ENCODE measurements around the gene TRAPPC10. TPM values are rescaled to one million over a fixed set of nuclear protein-coding genes. Genes with fewer than 3 reads are reported as not detected.

The TRAPPC10 gene
- total RNA-seq, 1 donor from 2014 or later: 67.3 TPM

DNA sequence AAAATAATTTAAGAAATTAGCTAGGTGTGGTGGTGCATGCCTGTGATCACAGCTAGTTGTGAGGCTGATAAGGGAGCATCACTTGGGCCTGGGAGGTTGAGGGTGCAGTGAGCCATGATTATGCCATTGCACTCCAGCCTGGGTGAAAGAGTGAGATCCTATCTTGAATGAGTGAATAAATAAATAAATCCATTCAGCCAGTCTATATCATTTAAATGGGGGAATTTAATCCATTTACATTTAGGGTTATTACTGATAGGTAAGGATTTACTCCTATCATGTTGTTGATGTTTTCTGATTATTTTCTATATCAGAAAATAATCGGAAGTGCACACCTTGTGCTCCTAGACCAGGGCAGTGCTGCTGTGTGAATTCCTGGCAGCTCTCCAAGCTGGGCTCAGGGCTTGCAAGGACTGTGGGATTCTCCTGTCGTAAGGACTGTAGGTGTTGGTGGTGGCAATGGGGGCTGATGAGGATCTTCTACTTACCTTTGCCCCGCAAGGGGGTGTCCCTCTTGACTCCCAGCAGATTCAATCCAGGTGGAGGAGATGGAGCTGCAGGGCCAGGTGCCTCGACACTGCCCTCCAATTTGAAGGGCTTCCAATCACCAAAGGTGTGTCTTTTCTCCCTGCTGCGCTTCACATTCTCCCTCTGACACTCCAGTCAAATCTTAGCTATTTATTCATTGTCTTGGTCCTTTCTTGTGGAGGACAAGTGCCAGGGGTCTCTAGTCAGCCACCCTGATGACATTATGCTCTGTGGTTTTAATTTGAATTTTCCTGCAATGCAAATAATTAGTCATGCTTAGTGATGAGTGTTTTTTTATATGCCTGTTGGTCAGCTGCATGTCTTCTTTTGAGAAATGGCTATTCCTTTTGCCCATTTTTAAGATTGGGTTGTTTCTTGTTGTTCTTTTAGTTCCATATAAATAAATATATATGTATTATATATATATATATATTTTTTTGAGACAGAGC lies 14.1 kb upstream of the TRAPPC10 start:
- Mint-ChIP-seq H3K4me1 (ENCODE audit: low read depth) (no peaks in the 10 kb centered on the region), H3K36me3 (ENCODE audit: low read depth) (no peaks in the 10 kb centered on the region), H3K9me3 (no peaks in the 10 kb centered on the region), H3K27me3 (ENCODE audit: low read depth) (peaks cover 8% of the 10 kb centered on the region), H3K4me3 (ENCODE audit: low read depth) (no peak overlapping the region), H3K27ac (no peak overlapping the region)
- intact Hi-C loops (cut with micrococcal nuclease): no loop called here
- no peak for DNase-seq (ENCODE audit: low spot score)

DNA sequence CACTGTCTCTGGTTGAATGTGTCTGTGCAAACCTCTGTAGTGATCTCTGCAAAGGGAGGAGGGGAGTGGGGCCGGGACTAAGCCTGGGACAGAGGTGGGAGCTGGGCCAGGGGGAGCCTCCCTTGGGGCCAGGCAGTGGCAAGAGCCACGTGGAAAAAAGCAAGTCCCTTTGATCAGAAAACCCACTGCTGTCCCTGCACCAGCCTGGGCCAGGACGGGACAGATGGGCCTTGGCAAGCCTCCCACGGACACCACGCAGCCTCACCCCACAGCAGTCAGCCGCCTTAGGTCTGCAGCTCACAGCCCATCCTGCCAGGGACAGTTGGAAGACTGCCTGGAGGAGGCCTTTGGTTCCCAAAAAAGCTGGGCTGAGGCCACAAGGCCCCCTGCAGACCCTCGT lies 11.7 kb upstream of the TRAPPC10 start:
- DNase-seq (ENCODE audit: low spot score): no peak
- H3K36me3 Mint-ChIP-seq (ENCODE audit: low read depth): no peaks in the 10 kb centered on the region
- peaks cover 8% of the 10 kb centered on the region for H3K27me3 Mint-ChIP-seq (ENCODE audit: low read depth)
- H3K4me1 Mint-ChIP-seq (ENCODE audit: low read depth): no peaks in the 10 kb centered on the region
- no peak overlapping the region for H3K4me3 Mint-ChIP-seq (ENCODE audit: low read depth)
- no peak overlapping the region for H3K27ac Mint-ChIP-seq
- no peaks in the 10 kb centered on the region for H3K9me3 Mint-ChIP-seq
- intact Hi-C loops (cut with micrococcal nuclease): no loop called here

DNA sequence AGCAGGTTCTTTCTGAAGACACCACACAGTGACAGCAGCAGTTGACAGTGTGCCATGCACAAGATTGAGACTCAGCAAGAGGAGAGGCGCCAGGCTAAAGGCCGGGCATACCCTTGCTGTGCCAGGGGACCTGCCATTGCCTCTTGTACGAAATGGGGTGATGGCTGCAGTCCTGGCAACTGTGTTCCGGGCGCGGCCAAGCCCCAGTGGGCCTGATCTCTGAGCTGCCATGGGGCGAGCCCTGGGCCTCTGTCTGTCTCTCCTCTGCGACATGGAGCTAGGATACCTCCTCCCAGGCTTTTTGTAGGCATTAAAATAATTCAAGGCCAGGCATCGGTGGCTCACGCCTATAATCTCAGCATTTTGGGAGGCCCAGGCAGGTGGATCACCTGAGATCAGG lies 9.6 kb upstream of the TRAPPC10 start:
- H3K27ac Mint-ChIP-seq: no peak overlapping the region

DNA sequence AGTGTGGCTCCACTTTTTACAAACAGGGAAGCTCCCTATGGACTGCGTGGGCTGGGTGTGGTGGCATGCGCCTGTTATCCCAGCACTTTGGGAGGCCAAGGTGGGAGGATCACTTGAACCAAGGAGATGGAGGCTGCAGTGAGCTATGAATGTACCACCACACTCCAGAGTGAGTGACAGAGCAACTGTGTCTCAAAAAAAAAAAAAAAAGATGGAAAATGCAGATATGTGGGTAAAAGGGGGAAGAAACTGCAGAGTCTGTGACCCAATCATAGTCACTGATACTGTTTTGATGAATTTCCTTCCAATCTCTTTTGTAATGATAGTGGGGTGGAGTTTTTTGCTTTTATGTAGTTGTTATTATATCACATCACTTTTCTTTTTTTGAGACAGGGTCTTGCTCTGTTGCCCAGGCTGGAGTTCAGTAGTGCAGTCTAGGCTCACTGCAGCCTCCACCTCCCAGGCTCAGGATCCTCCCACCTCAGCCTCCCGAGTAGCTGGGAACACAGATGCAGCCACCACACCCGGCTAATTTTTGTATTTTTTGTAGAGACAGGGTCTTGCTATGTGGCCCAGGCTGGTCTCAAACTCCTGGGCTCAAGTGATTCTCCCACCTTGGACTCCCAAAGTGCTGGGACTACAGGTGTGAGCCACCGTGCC lies 8.7 kb upstream of the TRAPPC10 start:
- Mint-ChIP-seq H3K27me3 (ENCODE audit: low read depth) (peaks cover 3% of the 10 kb centered on the region), H3K4me1 (ENCODE audit: low read depth) (no peaks in the 10 kb centered on the region), H3K27ac (no peak overlapping the region), H3K4me3 (ENCODE audit: low read depth) (no peak overlapping the region), H3K9me3 (no peaks in the 10 kb centered on the region), H3K36me3 (ENCODE audit: low read depth) (no peaks in the 10 kb centered on the region)
- no peak for DNase-seq (ENCODE audit: low spot score)
- intact Hi-C loops (cut with micrococcal nuclease): no loop called here

More for the DNA sequence above, 9.6 kb upstream of the TRAPPC10 start:
- Mint-ChIP-seq H3K4me3 (ENCODE audit: low read depth) (no peak overlapping the region), H3K9me3 (no peaks in the 10 kb centered on the region), H3K27me3 (ENCODE audit: low read depth) (peaks cover 3% of the 10 kb centered on the region), H3K4me1 (ENCODE audit: low read depth) (no peaks in the 10 kb centered on the region), H3K36me3 (ENCODE audit: low read depth) (no peaks in the 10 kb centered on the region)
- intact Hi-C loops (cut with micrococcal nuclease): no loop called here
- DNase-seq (ENCODE audit: low spot score): no peak

DNA sequence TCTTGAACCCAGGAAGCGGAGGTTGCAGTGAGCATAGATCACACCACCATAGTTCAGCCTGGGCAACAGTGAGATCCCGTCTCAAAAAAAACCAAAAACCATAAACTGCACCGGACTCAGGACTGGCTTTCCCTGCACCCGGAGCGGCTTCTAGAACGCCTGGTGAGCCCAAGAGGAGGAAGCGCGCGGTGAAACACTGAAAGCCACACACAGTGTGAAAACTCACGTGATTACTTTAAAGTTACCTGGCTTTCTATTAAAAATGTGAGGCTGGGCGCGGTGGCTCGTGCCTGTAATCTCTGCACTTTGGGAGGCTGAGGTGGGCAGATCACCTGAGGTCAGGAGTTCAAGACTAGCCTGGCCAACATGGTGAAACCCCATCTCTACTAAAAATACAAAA lies 7.0 kb upstream of the TRAPPC10 start:
- DNase-seq (ENCODE audit: low spot score): no peak
- Mint-ChIP-seq H3K27me3 (ENCODE audit: low read depth) (no peaks in the 10 kb centered on the region), H3K27ac (no peak overlapping the region), H3K4me3 (ENCODE audit: low read depth) (no peak overlapping the region), H3K36me3 (ENCODE audit: low read depth) (peaks cover 1% of the 10 kb centered on the region), H3K4me1 (ENCODE audit: low read depth) (peaks cover 2% of the 10 kb centered on the region), H3K9me3 (no peaks in the 10 kb centered on the region)
- intact Hi-C loops (cut with micrococcal nuclease): no loop called here

DNA sequence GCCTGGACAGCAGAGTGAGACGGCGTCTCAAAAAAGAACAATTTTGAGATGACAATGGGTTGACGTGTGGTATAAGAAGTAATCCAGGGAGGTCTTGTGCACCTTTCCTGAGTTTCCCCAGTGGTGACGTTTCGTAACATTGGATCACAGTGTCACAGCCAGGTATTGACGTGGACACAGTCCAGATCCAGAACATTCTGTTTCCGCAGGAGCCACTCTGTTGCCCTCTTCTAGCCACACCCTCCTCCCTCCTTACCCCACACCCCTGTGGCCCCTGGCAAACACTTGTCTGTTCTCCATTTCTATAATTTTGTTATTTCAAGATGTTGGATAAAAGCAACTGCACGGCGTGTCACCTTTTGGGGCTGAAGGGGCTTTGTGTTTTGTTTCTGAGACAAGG lies 6.5 kb upstream of the TRAPPC10 start:
- intact Hi-C loops (cut with micrococcal nuclease): no loop called here
- H3K4me1 Mint-ChIP-seq (ENCODE audit: low read depth): peaks cover 3% of the 10 kb centered on the region
- H3K9me3 Mint-ChIP-seq: no peaks in the 10 kb centered on the region
- no peak overlapping the region for H3K27ac Mint-ChIP-seq
- DNase-seq (ENCODE audit: low spot score): no peak
- H3K4me3 Mint-ChIP-seq (ENCODE audit: low read depth): no peak overlapping the region
- H3K36me3 Mint-ChIP-seq (ENCODE audit: low read depth): peaks cover 6% of the 10 kb centered on the region
- H3K27me3 Mint-ChIP-seq (ENCODE audit: low read depth): no peaks in the 10 kb centered on the region

DNA sequence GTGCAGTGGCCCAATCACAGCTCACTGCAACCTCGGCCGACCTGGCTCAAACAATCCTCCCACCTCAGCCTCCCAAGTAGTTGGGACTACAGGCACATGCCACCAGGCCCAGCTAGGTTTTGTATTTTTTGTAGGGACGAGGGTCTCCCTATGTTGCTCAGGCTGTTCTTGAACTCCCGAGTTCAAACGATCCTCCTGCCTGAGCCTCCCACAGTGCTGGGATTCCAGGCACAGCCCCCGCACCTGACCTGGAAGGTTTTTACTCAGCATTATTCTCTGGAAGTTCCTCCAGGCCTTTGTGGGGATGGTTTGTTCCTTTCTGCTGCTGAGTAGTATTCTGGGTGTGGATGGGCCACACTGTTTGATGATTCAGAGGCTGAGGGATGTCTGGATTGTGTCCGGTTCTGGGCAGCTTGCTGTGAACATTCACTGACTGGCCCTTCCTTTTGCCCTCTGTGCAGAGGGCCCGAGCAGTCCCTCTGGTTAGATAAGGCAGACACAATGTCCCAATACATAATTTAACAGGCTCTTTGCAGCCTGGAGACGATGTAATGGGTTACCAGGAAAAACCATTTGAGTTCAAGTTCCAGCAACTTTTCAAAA lies 6.0 kb upstream of the TRAPPC10 start:
- peaks cover 7% of the 10 kb centered on the region for H3K4me1 Mint-ChIP-seq (ENCODE audit: low read depth)
- no peak overlapping the region for H3K27ac Mint-ChIP-seq
- DNase-seq (ENCODE audit: low spot score): no peak
- intact Hi-C loops (cut with micrococcal nuclease): no loop called here
- H3K27me3 Mint-ChIP-seq (ENCODE audit: low read depth): no peaks in the 10 kb centered on the region
- no peak overlapping the region for H3K4me3 Mint-ChIP-seq (ENCODE audit: low read depth)
- no peaks in the 10 kb centered on the region for H3K9me3 Mint-ChIP-seq
- H3K36me3 Mint-ChIP-seq (ENCODE audit: low read depth): peaks cover 6% of the 10 kb centered on the region

DNA sequence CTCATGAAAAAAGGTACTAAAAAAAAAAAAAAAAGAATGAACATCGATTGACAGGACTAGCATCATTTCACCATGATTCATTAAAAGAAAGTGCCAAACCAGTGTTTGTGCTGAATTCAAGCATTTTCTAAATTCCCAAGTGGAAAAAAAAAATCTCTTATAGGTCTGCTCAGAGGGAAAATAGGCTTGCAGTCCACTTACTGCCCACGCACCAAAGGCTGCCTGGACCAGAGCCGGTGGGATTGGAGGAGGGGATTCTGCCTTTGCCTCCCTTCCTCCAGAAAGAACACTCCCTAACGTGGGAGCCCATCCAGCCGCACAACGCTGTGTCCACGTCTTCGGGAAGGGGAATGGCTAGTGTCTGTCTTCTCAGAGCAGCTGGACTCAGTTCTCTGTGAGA lies 5.5 kb upstream of the TRAPPC10 start:
- no peaks in the 10 kb centered on the region for H3K9me3 Mint-ChIP-seq
- H3K27me3 Mint-ChIP-seq (ENCODE audit: low read depth): no peaks in the 10 kb centered on the region
- H3K36me3 Mint-ChIP-seq (ENCODE audit: low read depth): peaks cover 6% of the 10 kb centered on the region
- intact Hi-C loops (cut with micrococcal nuclease): no loop called here
- no peak overlapping the region for H3K4me3 Mint-ChIP-seq (ENCODE audit: low read depth)
- peaks cover 9% of the 10 kb centered on the region for H3K4me1 Mint-ChIP-seq (ENCODE audit: low read depth)
- no peak overlapping the region for H3K27ac Mint-ChIP-seq
- DNase-seq (ENCODE audit: low spot score): no peak

DNA sequence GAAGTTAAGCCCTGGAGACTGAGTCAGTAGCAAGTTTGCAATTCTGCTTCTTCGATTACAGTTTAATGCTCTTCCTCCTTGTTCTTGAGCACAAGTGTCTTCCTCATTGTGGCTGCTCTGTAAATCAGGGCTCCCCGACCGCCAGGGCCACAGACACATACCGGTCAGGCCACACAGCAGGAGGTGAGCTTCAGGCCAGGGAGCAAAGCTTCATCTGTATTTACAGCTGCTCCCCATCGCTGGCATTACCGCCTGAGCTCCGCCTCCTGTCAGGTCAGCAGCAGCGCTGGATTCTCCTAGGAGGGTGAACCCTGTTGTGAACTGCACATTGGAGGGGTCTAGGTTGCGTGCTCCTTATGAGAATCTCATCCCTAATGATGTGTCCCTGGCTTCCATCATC lies 1.7 kb upstream of the TRAPPC10 start:
- H3K9me3 Mint-ChIP-seq: no peaks in the 10 kb centered on the region
- intact Hi-C loops (cut with micrococcal nuclease): no loop called here
- H3K4me1 Mint-ChIP-seq (ENCODE audit: low read depth): peaks cover 29% of the 10 kb centered on the region
- no peak overlapping the region for H3K27ac Mint-ChIP-seq
- DNase-seq (ENCODE audit: low spot score): no peak
- H3K27me3 Mint-ChIP-seq (ENCODE audit: low read depth): no peaks in the 10 kb centered on the region
- H3K36me3 Mint-ChIP-seq (ENCODE audit: low read depth): peaks cover 25% of the 10 kb centered on the region
- peak overlapping the region; percentile 18 for H3K4me3 Mint-ChIP-seq (ENCODE audit: low read depth)

DNA sequence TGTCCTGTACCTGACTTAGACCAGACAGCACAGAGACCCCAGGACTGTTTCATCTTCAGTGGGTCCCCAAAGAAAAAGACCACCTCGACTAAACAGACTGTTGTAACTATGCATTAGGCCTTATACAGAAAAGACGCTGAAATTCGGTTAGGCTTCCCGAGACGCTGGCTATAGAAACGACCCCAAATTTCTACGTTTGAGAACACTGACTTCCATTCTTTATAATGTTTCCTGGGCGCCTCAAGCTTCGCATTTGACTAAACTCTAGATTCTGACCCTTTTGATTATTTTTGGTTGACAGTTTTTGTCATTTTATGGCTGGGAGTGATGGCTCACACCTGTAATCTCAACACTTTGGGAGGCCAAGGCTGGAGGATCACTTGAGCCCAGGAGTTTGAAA lies 986 bp upstream of the TRAPPC10 start:
- Mint-ChIP-seq H3K36me3 (ENCODE audit: low read depth) (peaks cover 25% of the 10 kb centered on the region), H3K9me3 (no peaks in the 10 kb centered on the region), H3K4me1 (ENCODE audit: low read depth) (peaks cover 33% of the 10 kb centered on the region), H3K4me3 (ENCODE audit: low read depth) (peak overlapping the region; percentile 83), H3K27me3 (ENCODE audit: low read depth) (no peaks in the 10 kb centered on the region), H3K27ac (peak overlapping the region; percentile 89)
- intact Hi-C loops (cut with micrococcal nuclease): no loop called here
- DNase-seq (ENCODE audit: low spot score): no peak

DNA sequence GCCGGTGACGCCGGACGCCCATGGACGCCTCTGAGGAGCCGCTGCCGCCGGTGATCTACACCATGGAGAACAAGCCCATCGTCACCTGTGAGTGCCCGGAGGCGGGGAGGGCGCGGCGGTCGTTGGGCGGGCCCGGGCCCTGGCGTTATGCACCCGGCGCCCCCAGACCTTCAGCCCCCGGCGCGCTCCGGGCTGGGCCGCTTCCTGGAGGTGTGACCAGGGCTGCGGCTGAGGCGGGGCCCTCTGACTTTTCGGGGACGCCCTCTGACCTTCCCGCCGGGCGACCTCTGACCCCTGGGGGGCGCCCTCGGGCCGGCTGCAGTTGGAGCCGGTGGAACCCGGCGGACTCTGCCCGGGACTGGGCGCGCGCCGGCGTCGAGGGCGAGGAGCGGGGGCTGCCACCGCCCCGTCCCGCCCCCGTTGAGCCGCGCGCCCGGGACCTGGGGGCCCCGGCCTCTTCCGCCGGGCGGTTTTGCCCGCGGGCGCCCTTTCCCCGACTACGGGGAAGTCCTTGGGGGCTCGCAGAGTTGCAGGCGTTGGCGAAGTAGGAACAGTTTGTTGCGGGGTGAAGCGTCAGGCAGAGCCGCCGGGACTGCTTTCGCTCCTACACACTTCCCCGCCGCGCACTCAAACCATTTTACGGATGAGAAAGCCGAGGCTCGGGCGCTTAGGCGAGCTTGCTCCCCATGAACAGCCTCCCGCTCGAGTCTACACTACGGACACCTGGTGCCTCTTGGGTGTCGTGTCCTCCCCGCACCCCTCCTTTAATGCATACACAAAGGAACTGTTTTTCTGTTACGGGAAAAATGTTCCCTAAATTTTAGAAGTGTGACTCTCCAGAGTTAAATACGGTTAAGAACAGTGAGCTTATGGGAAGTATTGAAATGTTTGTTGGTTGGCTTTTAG lies 618 bp downstream of the TRAPPC10 start:
- Mint-ChIP-seq H3K4me1 (ENCODE audit: low read depth) (peaks cover 43% of the 10 kb centered on the region), H3K27me3 (ENCODE audit: low read depth) (no peaks in the 10 kb centered on the region), H3K36me3 (ENCODE audit: low read depth) (peaks cover 31% of the 10 kb centered on the region), H3K9me3 (no peaks in the 10 kb centered on the region), H3K27ac (peak overlapping the region; percentile 89), H3K4me3 (ENCODE audit: low read depth) (peak overlapping the region; percentile 91)
- DNase-seq (ENCODE audit: low spot score): peak; percentile 81
- intact Hi-C loops (cut with micrococcal nuclease): loop anchor here (1.0 kb wide), 1 partner anchor 71 kb away; no protein-coding TSS in a partner anchor

DNA sequence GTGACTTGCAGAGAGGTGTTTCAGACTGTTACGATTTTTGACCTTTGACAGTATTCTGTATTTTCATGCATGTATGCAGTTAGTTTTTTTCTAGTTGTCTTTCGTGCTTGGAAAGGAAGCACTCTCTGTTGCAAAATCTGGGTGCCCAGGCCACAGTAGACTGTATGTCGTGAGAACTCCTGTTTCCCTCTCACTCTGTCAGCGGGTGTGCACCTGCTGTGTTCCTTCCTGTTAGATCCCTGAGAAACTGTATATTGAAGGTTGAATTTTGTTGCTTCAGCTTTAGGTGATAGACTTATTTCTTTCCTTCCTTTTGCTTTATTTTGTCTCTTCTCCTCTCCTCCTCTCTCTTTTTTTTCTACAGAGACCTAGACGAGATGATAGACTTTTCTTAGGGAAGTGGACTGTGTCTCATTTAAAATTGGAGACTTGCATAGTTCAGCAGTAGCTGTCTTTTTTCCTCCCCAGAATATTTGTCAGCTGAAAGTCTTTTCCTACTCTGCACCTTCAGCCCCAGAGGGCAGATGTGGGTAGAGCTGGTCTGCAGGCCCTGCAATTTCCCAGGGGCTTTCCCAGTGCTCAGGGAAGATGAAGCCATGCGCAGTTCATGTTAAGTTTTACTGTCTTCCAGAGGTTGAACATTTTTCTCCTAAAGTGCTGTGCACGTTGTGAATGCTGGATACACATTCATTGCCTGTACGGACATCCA lies 1.4 kb downstream of the TRAPPC10 start:
- DNase-seq (ENCODE audit: low spot score): no peak
- peaks cover 48% of the 10 kb centered on the region for H3K4me1 Mint-ChIP-seq (ENCODE audit: low read depth)
- intact Hi-C loops (cut with micrococcal nuclease): no loop called here
- peak overlapping the region; percentile 91 for H3K4me3 Mint-ChIP-seq (ENCODE audit: low read depth)
- H3K27me3 Mint-ChIP-seq (ENCODE audit: low read depth): no peaks in the 10 kb centered on the region
- peak overlapping the region; percentile 89 for H3K27ac Mint-ChIP-seq
- H3K9me3 Mint-ChIP-seq: no peaks in the 10 kb centered on the region
- H3K36me3 Mint-ChIP-seq (ENCODE audit: low read depth): peaks cover 34% of the 10 kb centered on the region
